Trophoblast cell (in vitro differentiated cells and primary cell): ENCODE results near the gene RAB11A.
A peak's percentile ranks its signal among the peaks of the same experiment; 100 is the strongest.

Experiments used
- DNase-seq, 2 donors: peaks; one replicate each; pipeline ENCODE4 v3.0.0-alpha.2; 2016
- H2AFZ ChIP-seq: 2 replicates; pipeline ENCODE4 v1.6.1; 2013; ENCODE audit warnings: low read length, moderate library complexity, mild to moderate bottlenecking; ENCODE audit not compliant: insufficient read depth, poor library complexity
- H2AK5ac ChIP-seq: 2 replicates; pipeline ENCODE4 v1.6.1; 2013; ENCODE audit warnings: mild to moderate bottlenecking, low read length
- H2BK120ac ChIP-seq: 2 replicates; pipeline ENCODE4 v1.6.1; 2013; ENCODE audit warnings: low read length, mild to moderate bottlenecking, moderate library complexity; ENCODE audit not compliant: insufficient read depth, poor library complexity
- H2BK12ac ChIP-seq: 2 replicates; pipeline ENCODE4 v1.6.1; 2013; ENCODE audit warnings: mild to moderate bottlenecking, low read length, moderate library complexity
- H2BK5ac ChIP-seq: 2 replicates; pipeline ENCODE4 v1.6.1; 2013; ENCODE audit warnings: low read length, low read depth, moderate library complexity, mild to moderate bottlenecking; ENCODE audit not compliant: poor library complexity
- H3K14ac ChIP-seq: 2 replicates; pipeline ENCODE4 v1.6.1; 2013; ENCODE audit warnings: mild to moderate bottlenecking, low read length
- H3K18ac ChIP-seq: 2 replicates; pipeline ENCODE4 v1.6.1; 2013; ENCODE audit warnings: mild to moderate bottlenecking, low read length
- H3K23ac ChIP-seq: 2 replicates; pipeline ENCODE4 v1.6.1; 2013; ENCODE audit warnings: low read length
- H3K27ac ChIP-seq: 2 replicates; pipeline ENCODE4 v1.5.1; 2013; ENCODE audit warnings: low read depth, mild to moderate bottlenecking, inconsistent platforms, low read length, moderate library complexity
- H3K27me3 ChIP-seq: 2 replicates; pipeline ENCODE4 v1.6.1; 2013; ENCODE audit warnings: inconsistent platforms, mild to moderate bottlenecking, low read length, moderate library complexity; ENCODE audit not compliant: insufficient read depth
- H3K36me3 ChIP-seq, 2 experiments: 1 replicate in 1 of 2; 2 replicates in 1 of 2; pipeline ENCODE4 v1.6.1; 2013; ENCODE audit warnings: low read length in 2 of 2, mild to moderate bottlenecking in 2 of 2, moderate library complexity in 1 of 2; ENCODE audit not compliant: insufficient read depth in 2 of 2, control insufficient read depth in 1 of 2
- H3K4ac ChIP-seq: 2 replicates; pipeline ENCODE4 v1.6.1; 2013; ENCODE audit warnings: low read depth, mild to moderate bottlenecking, low read length, moderate library complexity
- H3K4me1 ChIP-seq, 2 experiments: 1 replicate in 1 of 2; 2 replicates in 1 of 2; pipeline ENCODE4 v1.6.1; 2013; ENCODE audit warnings: low read length in 2 of 2, mild to moderate bottlenecking in 2 of 2, moderate library complexity in 1 of 2; ENCODE audit not compliant: insufficient read depth in 2 of 2, control insufficient read depth in 1 of 2
- H3K4me2 ChIP-seq: 2 replicates; pipeline ENCODE4 v1.6.1; 2013; ENCODE audit warnings: inconsistent platforms, mild to moderate bottlenecking, low read length, moderate library complexity
- H3K4me3 ChIP-seq: 2 replicates; pipeline ENCODE4 v1.5.1; 2013; ENCODE audit warnings: mild to moderate bottlenecking, low read depth, low read length, inconsistent platforms
- H3K79me1 ChIP-seq: one replicate; pipeline ENCODE4 v1.6.1; 2013; ENCODE audit warnings: low read length
- H3K79me2 ChIP-seq: 2 replicates; pipeline ENCODE4 v1.6.1; 2013; ENCODE audit warnings: low read length, mild to moderate bottlenecking; ENCODE audit not compliant: control insufficient read depth, insufficient read depth, poor library complexity
- H3K9ac ChIP-seq: 2 replicates; pipeline ENCODE4 v1.6.1; 2013; ENCODE audit warnings: mild to moderate bottlenecking, low read length
- H3K9me3 ChIP-seq: 2 replicates; pipeline ENCODE4 v1.6.1; 2013; ENCODE audit warnings: low read depth, mild to moderate bottlenecking, control low read depth, inconsistent platforms, low read length; ENCODE audit not compliant: insufficient read depth
- H4K12ac ChIP-seq: 2 replicates; pipeline ENCODE4 v1.6.1; 2013; ENCODE audit warnings: low read depth, mild to moderate bottlenecking, low read length, moderate library complexity
- H4K8ac ChIP-seq: 2 replicates; pipeline ENCODE4 v1.6.1; 2013; ENCODE audit warnings: low read depth, mild to moderate bottlenecking, low read length, moderate library complexity
- H4K91ac ChIP-seq: one replicate; pipeline ENCODE4 v1.6.1; 2013; ENCODE audit warnings: low read depth, mild to moderate bottlenecking, low read length, moderate library complexity
- WGBS: extraction: QIAGEN DNeasy Blood & Tissue Kit; methylation state at CpG from one replicate; pipeline ENCODE4 v1.1.7; 2013; ENCODE audit warnings: missing lambda C conversion rate; ENCODE audit not compliant: insufficient read length, insufficient coverage; ENCODE audit errors: extremely low coverage; 5-methylcytosine and 5-hydroxymethylcytosine counted together

The RAB11A gene

DNA sequence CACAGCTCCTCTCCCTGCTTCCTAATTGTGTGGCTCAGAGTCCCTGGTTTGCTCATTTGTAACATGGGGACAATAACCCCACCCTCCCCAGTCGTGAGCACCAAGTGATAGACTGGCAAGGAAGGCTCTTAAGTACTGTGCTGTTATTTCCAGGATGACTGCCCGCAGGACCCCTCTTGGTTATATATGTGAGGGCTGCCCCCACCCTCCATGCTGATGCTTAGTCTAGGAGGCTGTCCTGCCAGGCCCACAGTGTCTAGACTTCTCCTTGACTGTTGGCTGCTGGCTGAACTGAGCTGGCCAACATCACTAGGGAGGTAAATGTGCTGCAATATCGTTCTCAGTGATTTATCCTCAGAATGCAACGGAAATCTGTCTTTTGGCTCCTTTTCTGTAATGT, 45.1 kb downstream of the RAB11A start:
- Histone ChIP-seq H3K4me1 (no peaks in the 10 kb centered on the region), H2BK120ac (no peak overlapping the region), H3K9ac (no peak overlapping the region), H3K27me3 (no peaks in the 10 kb centered on the region), H4K91ac (no peak overlapping the region), H3K79me1 (no peaks in the 10 kb centered on the region), H3K79me2 (no peaks in the 10 kb centered on the region), H3K4ac (no peak overlapping the region), H3K4me2 (no peak overlapping the region), H3K9me3 (no peaks in the 10 kb centered on the region), H2AFZ (no peak overlapping the region), H3K27ac (no peak overlapping the region), H3K23ac (no peak overlapping the region), H4K12ac (no peak overlapping the region), H2AK5ac (no peak overlapping the region), H3K18ac (no peak overlapping the region), H2BK5ac (no peak overlapping the region), H4K8ac (no peak overlapping the region), H3K36me3 (peaks cover 25 to 26% of the 10 kb centered on the region in 2 experiments), H2BK12ac (no peak overlapping the region), H3K4me3 (no peak overlapping the region), H3K14ac (no peak overlapping the region)
- no peak for DNase-seq
- WGBS: no CpG with 5 or more reads among the region's 4 CpGs

DNA sequence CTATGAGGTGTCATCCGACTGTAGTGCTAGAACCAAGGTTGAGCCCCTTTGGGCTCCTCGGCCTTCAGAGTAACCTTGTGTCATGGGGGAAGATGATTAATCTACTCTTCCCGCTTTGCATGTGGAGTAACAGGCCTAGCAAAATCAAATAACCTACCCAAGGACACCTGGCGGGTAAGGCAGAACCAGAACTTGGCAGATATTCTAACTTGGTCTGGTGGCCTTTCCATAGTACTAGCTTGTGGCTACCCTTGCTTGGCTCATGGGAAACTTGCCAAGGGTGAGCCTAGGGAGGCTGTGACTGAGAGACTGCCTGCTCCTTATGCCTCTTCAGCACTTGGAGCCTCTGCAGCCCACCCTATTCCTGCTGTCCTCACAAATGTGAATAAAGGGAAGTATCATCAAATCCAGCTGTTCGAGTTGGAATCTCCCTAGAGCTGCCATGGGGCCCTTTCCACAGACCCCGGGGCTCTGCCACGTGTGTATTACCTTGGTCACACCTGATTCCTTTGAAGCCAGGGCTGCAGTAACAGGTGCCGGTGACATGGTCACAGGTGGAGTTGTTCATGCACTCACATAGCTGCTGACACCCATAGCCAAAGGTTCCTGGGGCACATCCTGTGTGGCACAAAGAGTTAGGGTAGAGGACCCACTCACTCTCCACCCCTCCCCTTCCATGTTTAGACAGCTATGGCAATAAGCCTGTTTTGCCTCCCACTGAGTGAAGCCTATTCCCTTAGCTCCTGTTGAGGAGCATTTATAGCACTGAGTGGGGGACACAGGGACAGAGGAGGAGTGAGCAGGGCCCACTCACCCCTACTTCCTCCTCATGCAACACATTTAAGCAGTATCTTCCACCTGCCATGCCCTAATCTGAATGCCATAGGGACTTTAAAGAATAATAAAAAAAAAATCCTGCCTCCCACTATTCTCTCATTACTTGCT, 46.0 kb downstream of the RAB11A start:
- Histone ChIP-seq H3K18ac (no peak overlapping the region), H3K4me1 (no peaks in the 10 kb centered on the region), H2BK5ac (no peak overlapping the region), H3K4me2 (no peak overlapping the region), H4K91ac (no peak overlapping the region), H3K4me3 (no peak overlapping the region), H4K12ac (no peak overlapping the region), H2BK120ac (no peak overlapping the region), H3K79me1 (no peaks in the 10 kb centered on the region), H2BK12ac (no peak overlapping the region), H3K4ac (no peak overlapping the region), H3K36me3 (peaks cover 18 to 19% of the 10 kb centered on the region in 2 experiments), H3K14ac (no peak overlapping the region), H2AK5ac (no peak overlapping the region), H4K8ac (no peak overlapping the region), H3K27ac (no peak overlapping the region), H3K27me3 (no peaks in the 10 kb centered on the region), H3K9ac (no peak overlapping the region), H3K9me3 (no peaks in the 10 kb centered on the region), H3K79me2 (no peaks in the 10 kb centered on the region), H3K23ac (no peak overlapping the region), H2AFZ (no peak overlapping the region)
- DNase-seq: no peak
- no CpG with 5 or more reads among the region's 8 CpGs for WGBS

DNA sequence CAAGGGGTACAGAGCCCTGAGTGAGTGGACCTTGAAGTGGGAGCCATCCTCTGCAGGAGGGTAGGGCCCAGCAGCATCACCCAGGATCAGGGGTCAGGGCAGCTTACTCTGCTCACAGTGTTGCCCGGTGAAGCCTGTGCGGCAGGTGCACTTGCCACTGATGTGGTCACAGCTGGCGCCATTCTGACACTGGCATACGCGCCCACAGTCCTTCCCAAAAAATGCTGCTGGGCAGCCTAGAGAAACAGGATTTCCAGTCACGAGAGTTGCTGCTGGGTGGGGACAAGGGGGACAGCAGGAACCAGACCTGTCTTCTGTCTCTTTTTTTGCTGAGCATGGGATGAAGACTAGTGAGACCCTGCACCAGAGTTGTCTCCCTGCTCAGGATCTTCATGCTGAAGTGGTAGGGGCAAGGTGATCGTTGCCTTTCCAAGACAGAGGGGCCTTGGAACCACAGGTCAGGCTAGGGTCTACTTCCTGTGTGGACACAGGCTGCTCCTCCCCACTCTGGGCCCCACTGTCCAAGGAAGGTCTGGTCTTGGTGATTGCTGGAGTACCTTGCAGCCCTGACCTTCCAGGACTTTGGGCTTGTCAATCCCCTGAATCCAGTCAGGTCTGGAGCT, 46.9 kb downstream of the RAB11A start:
- no peaks in the 10 kb centered on the region for H3K79me2 ChIP-seq
- H3K23ac ChIP-seq: no peak overlapping the region
- H3K27ac ChIP-seq: no peak overlapping the region
- no peak overlapping the region for H4K8ac ChIP-seq
- H2BK120ac ChIP-seq: no peak overlapping the region
- no CpG with 5 or more reads among the region's 7 CpGs for WGBS
- H2BK12ac ChIP-seq: no peak overlapping the region
- no peaks in the 10 kb centered on the region for H3K4me1 ChIP-seq
- H3K27me3 ChIP-seq: no peaks in the 10 kb centered on the region
- no peak overlapping the region for H4K91ac ChIP-seq
- H3K4ac ChIP-seq: no peak overlapping the region
- H3K36me3 ChIP-seq: peaks cover 10 to 13% of the 10 kb centered on the region in 2 experiments
- no peaks in the 10 kb centered on the region for H3K79me1 ChIP-seq
- no peak overlapping the region for H4K12ac ChIP-seq
- H2BK5ac ChIP-seq: no peak overlapping the region
- H3K14ac ChIP-seq: no peak overlapping the region
- H3K9ac ChIP-seq: no peak overlapping the region
- H2AFZ ChIP-seq: no peak overlapping the region
- H3K18ac ChIP-seq: no peak overlapping the region
- no peaks in the 10 kb centered on the region for H3K9me3 ChIP-seq
- H3K4me2 ChIP-seq: no peak overlapping the region
- DNase-seq: no peak
- no peak overlapping the region for H3K4me3 ChIP-seq
- H2AK5ac ChIP-seq: no peak overlapping the region

DNA sequence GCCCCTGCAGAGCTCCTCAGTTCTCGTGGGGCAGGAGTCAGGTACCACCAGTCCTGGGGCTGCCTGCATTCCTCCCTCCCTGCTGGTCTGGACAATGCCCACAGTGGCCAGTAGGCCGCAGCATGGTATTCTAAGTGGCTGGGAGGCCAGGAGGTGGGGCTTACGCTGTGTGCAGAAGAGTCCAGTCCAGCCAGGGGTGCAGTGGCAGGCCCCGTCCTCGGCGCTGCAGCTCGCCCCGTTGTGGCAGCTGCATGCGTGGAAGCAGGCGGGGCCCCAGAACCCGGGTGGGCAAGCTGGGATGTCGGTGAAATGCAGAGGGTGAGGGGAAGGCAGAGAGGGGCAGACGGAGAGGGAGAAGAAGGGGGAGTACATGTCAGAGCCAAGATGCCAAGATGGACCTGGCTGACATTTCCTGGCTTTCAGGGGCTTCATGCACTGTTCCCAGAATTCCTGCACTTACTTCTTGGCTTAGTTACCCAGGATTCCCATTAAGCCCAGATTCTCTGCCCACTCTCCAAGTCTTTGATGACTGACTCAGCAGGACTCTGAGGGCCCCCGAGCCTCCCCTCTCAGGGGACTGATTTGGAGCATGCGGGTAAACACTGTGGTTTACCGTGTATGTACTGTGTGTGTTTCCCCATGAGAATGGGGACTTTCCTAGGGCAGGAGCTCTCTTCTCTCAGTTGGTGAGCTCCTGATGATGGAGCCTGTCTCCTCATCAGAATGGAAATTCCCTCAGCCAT, 47.5 kb downstream of the RAB11A start:
- no peaks in the 10 kb centered on the region for H3K4me1 ChIP-seq
- H3K4ac ChIP-seq: no peak overlapping the region
- no peak overlapping the region for H2AK5ac ChIP-seq
- no peak overlapping the region for H4K12ac ChIP-seq
- no peaks in the 10 kb centered on the region for H3K27me3 ChIP-seq
- no CpG with 5 or more reads among the region's 16 CpGs for WGBS
- H3K18ac ChIP-seq: no peak overlapping the region
- no peak overlapping the region for H3K23ac ChIP-seq
- H3K14ac ChIP-seq: no peak overlapping the region
- H3K27ac ChIP-seq: no peak overlapping the region
- H2BK12ac ChIP-seq: no peak overlapping the region
- peaks cover 8 to 12% of the 10 kb centered on the region in 2 experiments for H3K36me3 ChIP-seq
- no peaks in the 10 kb centered on the region for H3K79me1 ChIP-seq
- no peak overlapping the region for H2AFZ ChIP-seq
- H3K9me3 ChIP-seq: no peaks in the 10 kb centered on the region
- H3K79me2 ChIP-seq: no peaks in the 10 kb centered on the region
- peak; percentile 61 to 68 for DNase-seq
- H2BK120ac ChIP-seq: no peak overlapping the region
- H4K91ac ChIP-seq: no peak overlapping the region
- H2BK5ac ChIP-seq: no peak overlapping the region
- no peak overlapping the region for H3K4me3 ChIP-seq
- H3K9ac ChIP-seq: no peak overlapping the region
- H3K4me2 ChIP-seq: no peak overlapping the region
- H4K8ac ChIP-seq: no peak overlapping the region
